ENCODE results near the gene MAN2A1.

DNA sequence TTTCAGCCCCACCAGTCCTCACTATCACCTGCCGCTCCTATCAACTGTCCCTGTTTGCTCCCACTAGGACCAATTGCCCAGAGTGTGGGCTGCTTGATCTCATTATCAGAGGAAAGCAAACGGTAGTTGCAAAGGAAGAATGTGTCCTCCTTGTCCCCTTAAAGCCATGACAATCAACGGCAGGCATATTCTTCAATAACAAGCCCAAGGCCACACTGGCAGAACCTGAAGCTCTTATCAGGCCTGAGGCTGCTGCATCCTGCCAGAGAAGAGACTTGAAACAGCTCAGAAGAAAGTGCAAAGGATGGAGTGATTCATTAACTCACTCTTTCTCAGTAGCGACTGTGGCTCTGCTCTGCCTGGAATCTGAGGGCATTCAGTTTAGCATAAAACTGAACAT lies 39.2 kb upstream of the MAN2A1 start:
- no peak for TF ChIP-seq EP300 (IDR thresholded peaks at IDR 0.05; ENCODE audit: borderline replicate concordance)
- no peak for TF ChIP-seq CEBPB (IDR thresholded peaks at IDR 0.05)
- TF ChIP-seq YY1 (IDR thresholded peaks at IDR 0.05; ENCODE audit: low read depth): no peak
- no peak for TF ChIP-seq EGR1 (IDR thresholded peaks at IDR 0.05)
- TF ChIP-seq, protein P1, sequence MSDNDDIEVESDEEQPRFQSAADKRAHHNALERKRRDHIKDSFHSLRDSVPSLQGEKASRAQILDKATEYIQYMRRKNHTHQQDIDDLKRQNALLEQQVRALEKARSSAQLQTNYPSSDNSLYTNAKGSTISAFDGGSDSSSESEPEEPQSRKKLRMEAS (IDR thresholded peaks at IDR 0.05): no peak
